Gastrocnemius medialis (tissue), 4 donors: Measurements from ENCODE around the gene RGS4. TPM values are rescaled to one million over a fixed set of nuclear protein-coding genes. Genes with fewer than 3 reads are reported as not detected.

Experiments
- ATAC-seq, 2 donors: fragments of 150-250 bp; one replicate each; pipeline ENCODE4 v1.9.1; 2016
- DNase-seq, 2 donors: peaks; one replicate each; pipeline ENCODE4 v3.0.0-alpha.2; 2019
- H3K27ac ChIP-seq, 4 donors: fragments of 200-600 bp; sonication (generic); 1 replicate in 1 of 4; 2 replicates in 3 of 4; pipeline ENCODE4 v1.5.1; 2016 to 2018; ENCODE audit warnings: mild to moderate bottlenecking in 2 of 4, moderate library complexity in 1 of 4
- H3K27me3 ChIP-seq, 3 donors: fragments of 200-600 bp; sonication (generic) in 2 of 3; 1 replicate in 1 of 3; 2 replicates in 2 of 3; pipeline versions ENCODE4 v1.5.1 to v1.6.0; 2016 to 2019; ENCODE audit warnings: mild to moderate bottlenecking in 1 of 3, moderate library complexity in 1 of 3
- H3K36me3 ChIP-seq, 2 donors: fragments of 200-600 bp; sonication (generic) in 1 of 2; one replicate each; pipeline ENCODE4 v1.5.1; 2017 to 2018
- H3K4me1 ChIP-seq, 2 donors: fragments of 200-600 bp; sonication (generic) in 1 of 2; one replicate each; pipeline ENCODE4 v1.5.1; 2016 to 2017; ENCODE audit warnings: mild to moderate bottlenecking in 2 of 2
- H3K4me3 ChIP-seq, 4 donors: fragments of 200-600 bp; sonication (generic) in 3 of 4; 1 replicate in 1 of 4; 2 replicates in 3 of 4; pipeline ENCODE4 v1.5.1; 2016 to 2019; ENCODE audit warnings: mild to moderate bottlenecking in 2 of 4
- H3K9me3 ChIP-seq, 3 donors: fragments of 200-600 bp; sonication (generic) in 2 of 3; 1 replicate in 1 of 3; 2 replicates in 2 of 3; pipeline ENCODE4 v1.5.1; 2016 to 2019
- POLR2A ChIP-seq, 2 donors: fragments of 450-650 bp; IDR thresholded peaks; one replicate each; pipeline ENCODE4 v1.6.1; 2017; ENCODE audit warnings: antibody characterized with exemption in 2 of 2, mild to moderate bottlenecking in 2 of 2, moderate library complexity in 2 of 2
- in situ Hi-C, 4 donors: fragments of 200-750 bp; cut with MboI; loops; one replicate each; pipeline versions ENCODE4 v1.15.0 to v1.8.0; 2017; ENCODE audit warnings: low sequenced_read_pairs in 4 of 4
- intact Hi-C: fragments of 100-400 bp; cut with DNase I; formaldehyde crosslinking; loops from one replicate; pipeline ENCODE4 v1.15.1; 2023; ENCODE audit warnings: low total_unique reads
- total RNA-seq, 4 donors: library from RNA; depleted of rRNA; stranded (reverse); fragments of >200 nt; gene quantifications; one replicate each; pipeline versions ENCODE4 v1.1.0 to v1.2.3, GENCODE V29; 2016
- TF ChIP-seq, protein P1 (sequence below), 5 experiments: fragments of 450-650 bp in 3 of 5; fragments of 200-600 bp in 2 of 5; sonication (generic) in 2 of 5; IDR thresholded peaks in 4 of 5; conservative IDR thresholded peaks in 1 of 5; 1 replicate in 4 of 5; 2 replicates in 1 of 5; pipeline ENCODE4 v1.5.1; 2016 to 2019; ENCODE audit warnings: antibody characterized with exemption in 5 of 5, mild to moderate bottlenecking in 3 of 5, moderate library complexity in 3 of 5

The RGS4 gene
- total RNA-seq, 4 donors from 2014 or later: not detected

DNA sequence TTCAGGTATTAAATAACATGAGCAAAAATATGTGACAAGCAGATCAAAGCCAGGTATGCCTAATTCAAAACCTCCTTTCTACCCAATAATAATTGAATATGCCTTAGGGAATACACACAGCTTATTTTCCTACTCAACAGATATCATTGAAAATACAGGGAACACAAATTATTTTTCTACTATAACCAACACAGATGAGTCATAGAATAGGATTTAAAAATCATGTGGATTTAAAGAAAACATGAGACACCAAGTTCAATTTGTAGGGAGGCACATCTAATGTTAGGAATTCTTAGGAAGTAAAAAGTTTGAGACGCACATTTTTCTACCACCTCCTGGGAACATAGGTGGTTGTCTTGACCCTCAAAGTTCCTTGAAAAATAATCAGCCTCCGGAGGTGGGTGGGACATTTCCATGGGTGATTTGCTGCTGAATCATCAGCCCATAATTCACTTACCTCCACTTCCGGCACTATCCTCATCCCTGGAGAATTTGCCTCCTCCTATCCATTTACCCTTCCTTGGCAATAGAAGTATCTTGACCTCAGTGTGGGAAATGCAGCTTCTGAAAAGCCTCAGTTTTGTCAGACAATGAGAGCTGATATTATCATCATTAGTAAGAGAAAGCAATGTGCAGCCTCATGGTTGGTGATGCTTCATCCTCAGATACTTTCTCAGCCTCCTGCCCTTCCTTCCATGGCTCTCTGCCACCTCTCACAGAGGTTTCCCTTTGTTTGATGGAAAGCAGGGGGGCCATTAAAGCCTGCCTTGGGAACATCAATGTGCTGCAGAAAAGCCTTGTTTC, 33.5 kb upstream of the RGS4 start:
- in situ Hi-C loops: no loop called here
- Histone ChIP-seq H3K4me1 (no peaks in the 10 kb centered on the region), H3K27ac (no peak overlapping the region), H3K4me3 (no peak overlapping the region), H3K27me3 (no peaks in the 10 kb centered on the region), H3K36me3 (no peaks in the 10 kb centered on the region), H3K9me3 (no peaks in the 10 kb centered on the region)
- TF ChIP-seq, protein P1, sequence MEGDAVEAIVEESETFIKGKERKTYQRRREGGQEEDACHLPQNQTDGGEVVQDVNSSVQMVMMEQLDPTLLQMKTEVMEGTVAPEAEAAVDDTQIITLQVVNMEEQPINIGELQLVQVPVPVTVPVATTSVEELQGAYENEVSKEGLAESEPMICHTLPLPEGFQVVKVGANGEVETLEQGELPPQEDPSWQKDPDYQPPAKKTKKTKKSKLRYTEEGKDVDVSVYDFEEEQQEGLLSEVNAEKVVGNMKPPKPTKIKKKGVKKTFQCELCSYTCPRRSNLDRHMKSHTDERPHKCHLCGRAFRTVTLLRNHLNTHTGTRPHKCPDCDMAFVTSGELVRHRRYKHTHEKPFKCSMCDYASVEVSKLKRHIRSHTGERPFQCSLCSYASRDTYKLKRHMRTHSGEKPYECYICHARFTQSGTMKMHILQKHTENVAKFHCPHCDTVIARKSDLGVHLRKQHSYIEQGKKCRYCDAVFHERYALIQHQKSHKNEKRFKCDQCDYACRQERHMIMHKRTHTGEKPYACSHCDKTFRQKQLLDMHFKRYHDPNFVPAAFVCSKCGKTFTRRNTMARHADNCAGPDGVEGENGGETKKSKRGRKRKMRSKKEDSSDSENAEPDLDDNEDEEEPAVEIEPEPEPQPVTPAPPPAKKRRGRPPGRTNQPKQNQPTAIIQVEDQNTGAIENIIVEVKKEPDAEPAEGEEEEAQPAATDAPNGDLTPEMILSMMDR (IDR thresholded peaks at IDR 0.05 in 4 of 5, conservative IDR thresholded peaks at IDR 0.05 in 1 of 5): no peak
- TF ChIP-seq POLR2A (IDR thresholded peaks at IDR 0.05): no peak
- DNase-seq (no peak), ATAC-seq (no peak)
- intact Hi-C loops: no loop called here

DNA sequence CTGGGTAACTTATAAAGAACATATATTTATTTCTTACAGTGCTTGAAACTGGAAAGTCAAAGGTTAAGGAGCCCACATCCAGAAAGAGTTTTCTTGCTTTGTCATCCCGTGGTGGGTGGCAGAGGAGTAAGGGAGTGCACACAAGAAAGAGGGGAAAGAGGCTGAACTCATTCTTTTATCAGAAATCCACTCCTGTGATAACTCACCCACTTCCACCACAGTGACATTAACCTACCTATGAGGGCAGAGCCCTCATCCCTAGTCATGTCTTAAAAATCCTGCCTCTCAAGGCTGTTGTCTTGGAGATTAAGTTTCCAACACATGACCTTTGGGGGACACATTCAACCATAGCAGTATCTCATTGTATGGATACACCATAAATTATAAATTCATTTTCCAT, 32.5 kb upstream of the RGS4 start:
- H3K4me3 ChIP-seq: no peak overlapping the region
- in situ Hi-C loops (no loop called here), intact Hi-C loops (no loop called here)
- H3K36me3 ChIP-seq: no peaks in the 10 kb centered on the region
- H3K27me3 ChIP-seq: no peaks in the 10 kb centered on the region
- H3K27ac ChIP-seq: no peak overlapping the region
- H3K4me1 ChIP-seq: no peaks in the 10 kb centered on the region
- TF ChIP-seq, protein P1 (IDR thresholded peaks at IDR 0.05 in 4 of 5, conservative IDR thresholded peaks at IDR 0.05 in 1 of 5): no peak
- no peak for TF ChIP-seq POLR2A (IDR thresholded peaks at IDR 0.05)
- H3K9me3 ChIP-seq: no peaks in the 10 kb centered on the region
- ATAC-seq (no peak), DNase-seq (no peak)

- intact Hi-C loops: no loop called here
- DNase-seq (no peak), ATAC-seq (no peak)
- H3K36me3 ChIP-seq: no peaks in the 10 kb centered on the region
- TF ChIP-seq, protein P1 (IDR thresholded peaks at IDR 0.05 in 4 of 5, conservative IDR thresholded peaks at IDR 0.05 in 1 of 5): no peak
- no peak overlapping the region for H3K27ac ChIP-seq
- H3K4me3 ChIP-seq: no peak overlapping the region
- no peaks in the 10 kb centered on the region for H3K4me1 ChIP-seq
- H3K9me3 ChIP-seq: no peaks in the 10 kb centered on the region
- H3K27me3 ChIP-seq: no peaks in the 10 kb centered on the region
- in situ Hi-C loops: no loop called here
Observed at GRCh38 chr1:163038928-163039706, 30.0 kb upstream of the RGS4 start.

GRCh38 chr1:163039707-163040093, 29.5 kb upstream of the RGS4 start:
- H3K9me3 ChIP-seq: no peaks in the 10 kb centered on the region
- TF ChIP-seq POLR2A (IDR thresholded peaks at IDR 0.05): no peak
- TF ChIP-seq, protein P1 (IDR thresholded peaks at IDR 0.05 in 4 of 5, conservative IDR thresholded peaks at IDR 0.05 in 1 of 5): no peak
- no peaks in the 10 kb centered on the region for H3K36me3 ChIP-seq
- ATAC-seq: no peak
- H3K4me3 ChIP-seq: no peak overlapping the region
- intact Hi-C loops: no loop called here
- no peaks in the 10 kb centered on the region for H3K27me3 ChIP-seq
- in situ Hi-C loops: no loop called here
- H3K4me1 ChIP-seq: no peaks in the 10 kb centered on the region
- H3K27ac ChIP-seq: no peak overlapping the region
- DNase-seq: no peak
